Large intestine (tissue), 3 donors: ENCODE measurements around the gene C1orf74. TPM values are rescaled to one million over a fixed set of nuclear protein-coding genes. Genes with fewer than 3 reads are reported as not detected.

Experiments
- DNase-seq, 2 donors: peaks; one replicate each; pipeline versions ENCODE4 v3.0.0 to v3.0.0-alpha.2; 2013
- H3K27ac ChIP-seq: one replicate; pipeline ENCODE4 v1.5.1; 2013; ENCODE audit warnings: low read length
- H3K27me3 ChIP-seq: 2 replicates; pipeline ENCODE4 v1.6.1; 2013; ENCODE audit warnings: low read length; ENCODE audit not compliant: control insufficient read depth, insufficient read depth
- H3K36me3 ChIP-seq: 2 replicates; pipeline ENCODE4 v1.6.1; 2013; ENCODE audit warnings: low read length; ENCODE audit not compliant: control insufficient read depth, insufficient read depth
- H3K4me1 ChIP-seq: one replicate; pipeline ENCODE4 v1.6.1; 2013; ENCODE audit warnings: low read length; ENCODE audit not compliant: control insufficient read depth, insufficient read depth
- H3K4me3 ChIP-seq: one replicate; pipeline ENCODE4 v1.5.1; 2013; ENCODE audit warnings: low read length
- H3K9me3 ChIP-seq: one replicate; pipeline ENCODE4 v1.6.1; 2013; ENCODE audit warnings: mild to moderate bottlenecking, low read depth, low read length, moderate library complexity; ENCODE audit not compliant: control insufficient read depth
- WGBS: methylation state at CpG from one replicate; pipeline ENCODE4 v1.1.5; 2013; ENCODE audit warnings: low lambda C conversion rate; ENCODE audit not compliant: insufficient coverage; 5-methylcytosine and 5-hydroxymethylcytosine counted together
- polyA plus RNA-seq: library from polyadenylated mRNA; unstranded; fragments of 120-200 nt; gene quantifications from one replicate; pipeline ENCODE4 v1.2.1, GENCODE V29; 2013

The C1orf74 gene
- polyA plus RNA-seq, 1 donor = 4.7 TPM

DNA sequence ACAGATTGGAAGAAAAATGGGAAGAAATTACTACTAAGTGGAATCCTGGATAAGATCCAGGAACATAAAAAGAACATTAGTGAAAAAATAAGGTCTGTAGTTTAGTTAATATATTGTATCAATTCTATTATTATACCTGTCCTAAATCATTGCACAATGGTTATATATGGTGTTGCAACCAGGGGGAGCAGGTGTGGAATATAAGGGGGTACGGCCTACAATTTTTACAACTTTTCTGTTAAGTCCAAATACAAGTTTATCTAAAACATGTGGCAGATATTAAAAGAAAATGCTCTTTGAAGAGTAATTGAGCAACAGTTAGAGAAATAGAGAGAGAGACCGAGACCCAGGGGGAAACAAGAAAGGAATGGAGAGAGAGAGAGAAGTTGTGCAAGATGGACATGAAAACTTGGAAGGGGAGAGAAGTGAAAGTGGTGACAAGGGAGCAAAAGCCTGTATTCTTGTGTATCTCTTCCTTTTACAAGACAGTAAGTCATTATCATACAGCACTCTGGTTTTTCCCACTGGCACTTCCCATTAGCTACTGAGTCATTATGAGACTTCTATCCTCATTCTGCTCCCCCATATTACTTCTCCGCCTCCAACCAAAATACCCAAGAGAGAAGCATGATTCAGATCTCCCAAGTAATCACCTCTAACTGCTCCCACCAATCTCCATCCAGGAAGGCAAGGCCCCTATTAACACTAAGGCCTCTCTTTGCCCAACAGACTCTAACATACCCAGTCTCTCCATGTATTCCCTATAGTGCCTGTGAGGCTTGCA, 50.8 kb downstream of the C1orf74 start:
- Histone ChIP-seq H3K36me3 (no peaks in the 10 kb centered on the region), H3K9me3 (no peaks in the 10 kb centered on the region), H3K27ac (no peak overlapping the region), H3K27me3 (no peaks in the 10 kb centered on the region), H3K4me3 (no peak overlapping the region), H3K4me1 (no peaks in the 10 kb centered on the region)
- 88% methylated on average over 2 of the region's 3 CpGs for WGBS
- DNase-seq = no peak

DNA sequence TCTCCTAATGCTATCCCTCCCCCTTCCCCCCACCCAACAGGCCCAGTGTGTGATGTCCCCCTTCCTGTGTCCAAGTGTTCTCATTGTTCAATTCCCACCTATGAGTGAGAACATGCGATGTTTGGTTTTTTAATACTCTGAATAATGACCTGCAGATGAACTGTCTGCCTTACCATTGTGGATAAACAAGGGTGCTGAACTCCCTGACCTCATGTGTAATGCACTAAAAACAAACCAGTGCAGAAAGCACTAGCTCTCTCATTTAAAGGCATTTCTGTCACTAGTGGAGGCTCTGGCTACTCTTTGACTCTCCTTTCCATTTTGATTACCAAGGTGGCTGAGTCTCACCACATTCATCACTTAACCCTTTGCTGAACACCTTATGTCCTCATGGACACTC, 51.6 kb downstream of the C1orf74 start:
- WGBS = no CpG with 5 or more reads among the region's 1 CpG
- H3K9me3 ChIP-seq = no peaks in the 10 kb centered on the region
- no peaks in the 10 kb centered on the region for H3K27me3 ChIP-seq
- DNase-seq = no peak
- H3K36me3 ChIP-seq = no peaks in the 10 kb centered on the region
- H3K27ac ChIP-seq = no peak overlapping the region
- H3K4me3 ChIP-seq = no peak overlapping the region
- no peaks in the 10 kb centered on the region for H3K4me1 ChIP-seq

DNA sequence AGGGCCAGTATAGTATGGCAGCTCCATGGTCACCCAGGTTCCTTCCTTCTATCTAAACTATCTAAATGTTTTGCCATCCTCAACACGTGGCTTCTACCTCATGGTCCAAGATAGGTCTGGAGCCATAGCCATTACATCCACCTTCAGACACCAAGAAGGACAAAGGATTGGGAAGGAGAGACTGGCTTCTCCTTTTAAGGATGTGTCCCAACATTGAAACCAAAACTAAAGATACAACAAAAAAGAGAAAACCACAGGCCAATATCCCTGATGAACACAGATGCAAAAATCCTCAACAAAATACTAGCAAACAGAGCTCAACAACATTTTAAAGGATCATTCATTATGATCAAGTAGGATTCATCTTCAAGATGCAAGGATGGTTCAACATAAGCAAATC, 54.9 kb downstream of the C1orf74 start:
- Histone ChIP-seq H3K36me3 (no peaks in the 10 kb centered on the region), H3K4me1 (no peaks in the 10 kb centered on the region), H3K9me3 (no peaks in the 10 kb centered on the region), H3K27me3 (no peaks in the 10 kb centered on the region), H3K4me3 (no peak overlapping the region), H3K27ac (no peak overlapping the region)
- WGBS = no CpG with 5 or more reads among the region's 1 CpG
- no peak for DNase-seq

Other genes starting within 250 kb of the C1orf74 start
- gene CAMK1G, start 200.8 kb downstream of the C1orf74 start, polyA plus RNA-seq = 0.63 TPM
- gene LAMB3, start 132.1 kb downstream of the C1orf74 start, polyA plus RNA-seq = 156 TPM
- gene G0S2, start 109.1 kb downstream of the C1orf74 start, polyA plus RNA-seq = 167 TPM
- 0.31 TPM for gene HSD11B1, start 79.7 kb downstream of the C1orf74 start, polyA plus RNA-seq
- 21.0 TPM for gene TRAF3IP3, start 28.5 kb downstream of the C1orf74 start, polyA plus RNA-seq
- gene IRF6, start 21.6 kb upstream of the C1orf74 start, polyA plus RNA-seq = 68.0 TPM
- 8.4 TPM for gene UTP25, start 43.4 kb upstream of the C1orf74 start, polyA plus RNA-seq
- 1.0 TPM for gene SYT14, start 153.7 kb upstream of the C1orf74 start, polyA plus RNA-seq